ENCODE measurements around the gene PRKCH.

PRKCH gene

GRCh38 chr14:61582815-61583214 lies 261.4 kb downstream of the PRKCH start:
- DNase-seq (ENCODE audit: low read depth), result no peak
- in situ Hi-C loops (cut with HindIII; ENCODE audit: low sequenced_read_pairs), result no loop called here
- TF ChIP-seq CTCF (IDR thresholded peaks at IDR 0.05; ENCODE audit: low read depth, low read length, missing control alignments), result no peak
- H3K4me3 ChIP-seq (ENCODE audit: low read depth, low read length), result no peak overlapping the region

- no peak for DNase-seq (ENCODE audit: low read depth)
- TF ChIP-seq CTCF (IDR thresholded peaks at IDR 0.05; ENCODE audit: low read depth, low read length, missing control alignments), result no peak
- no peak overlapping the region for H3K4me3 ChIP-seq (ENCODE audit: low read depth, low read length)
Measured at GRCh38 chr14:61584331-61584741, 263.0 kb downstream of the PRKCH start.

GRCh38 chr14:61585598-61586543 lies 264.5 kb downstream of the PRKCH start:
- TF ChIP-seq CTCF (IDR thresholded peaks at IDR 0.05; ENCODE audit: low read depth, low read length, missing control alignments), result no peak
- DNase-seq (ENCODE audit: low read depth), result no peak
- no peak overlapping the region for H3K4me3 ChIP-seq (ENCODE audit: low read depth, low read length)
- in situ Hi-C loops (cut with HindIII; ENCODE audit: low sequenced_read_pairs), result no loop called here

More at GRCh38 chr14:61584331-61584741, 263.0 kb downstream of the PRKCH start:
- in situ Hi-C loops (cut with HindIII; ENCODE audit: low sequenced_read_pairs), result no loop called here

GRCh38 chr14:61586544-61587055 lies 265.2 kb downstream of the PRKCH start:
- DNase-seq (ENCODE audit: low read depth), result no peak
- TF ChIP-seq CTCF (IDR thresholded peaks at IDR 0.05; ENCODE audit: low read depth, low read length, missing control alignments), result no peak

GRCh38 chr14:61587081-61587713 lies 265.8 kb downstream of the PRKCH start:
- TF ChIP-seq CTCF (IDR thresholded peaks at IDR 0.05; ENCODE audit: low read depth, low read length, missing control alignments), result no peak
- DNase-seq (ENCODE audit: low read depth), result no peak
- in situ Hi-C loops (cut with HindIII; ENCODE audit: low sequenced_read_pairs), result no loop called here
- H3K4me3 ChIP-seq (ENCODE audit: low read depth, low read length), result no peak overlapping the region

More at GRCh38 chr14:61586544-61587055, 265.2 kb downstream of the PRKCH start:
- H3K4me3 ChIP-seq (ENCODE audit: low read depth, low read length), result no peak overlapping the region
- in situ Hi-C loops (cut with HindIII; ENCODE audit: low sequenced_read_pairs), result no loop called here

- no peak for DNase-seq (ENCODE audit: low read depth)
- no peak for TF ChIP-seq CTCF (IDR thresholded peaks at IDR 0.05; ENCODE audit: low read depth, low read length, missing control alignments)
- no peak overlapping the region for H3K4me3 ChIP-seq (ENCODE audit: low read depth, low read length)
- in situ Hi-C loops (cut with HindIII; ENCODE audit: low sequenced_read_pairs), result no loop called here
Measured at GRCh38 chr14:61588419-61588901, 267.1 kb downstream of the PRKCH start.

All from astrocyte of the cerebellum (primary cell).